Activated naive CD8-positive, alpha-beta T cell treated with anti-CD3 and anti-CD28 coated beads, Interleukin-2, amount 50 U/mL, for 16 hours (primary cell): ENCODE results near the gene BHLHE41.

Source experiments
- DNase-seq: peaks from one replicate; pipeline ENCODE4 v3.0.0-alpha.2; 2020; ENCODE audit warnings: low read depth, low spot score

BHLHE41 gene

DNA sequence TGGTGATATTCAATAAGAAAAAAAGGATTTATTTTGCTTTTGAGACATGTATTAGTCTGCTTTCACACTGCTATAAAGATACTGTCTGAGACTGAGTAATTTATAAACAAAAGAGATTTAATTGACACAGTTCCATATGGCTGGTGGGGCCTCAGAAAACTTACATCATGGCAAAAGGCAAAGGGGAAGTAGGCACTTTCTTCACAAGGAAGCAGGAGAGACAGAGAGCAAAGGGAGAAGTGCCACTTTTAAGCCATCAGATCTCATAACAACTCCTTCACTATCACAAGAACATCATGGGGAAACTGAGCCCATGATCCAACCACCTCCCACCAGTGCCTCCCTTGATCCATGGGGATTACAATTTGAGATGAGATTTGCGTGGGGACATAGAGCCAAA is 43.9 kb downstream of the BHLHE41 start:
- DNase-seq, result no peak

DNA sequence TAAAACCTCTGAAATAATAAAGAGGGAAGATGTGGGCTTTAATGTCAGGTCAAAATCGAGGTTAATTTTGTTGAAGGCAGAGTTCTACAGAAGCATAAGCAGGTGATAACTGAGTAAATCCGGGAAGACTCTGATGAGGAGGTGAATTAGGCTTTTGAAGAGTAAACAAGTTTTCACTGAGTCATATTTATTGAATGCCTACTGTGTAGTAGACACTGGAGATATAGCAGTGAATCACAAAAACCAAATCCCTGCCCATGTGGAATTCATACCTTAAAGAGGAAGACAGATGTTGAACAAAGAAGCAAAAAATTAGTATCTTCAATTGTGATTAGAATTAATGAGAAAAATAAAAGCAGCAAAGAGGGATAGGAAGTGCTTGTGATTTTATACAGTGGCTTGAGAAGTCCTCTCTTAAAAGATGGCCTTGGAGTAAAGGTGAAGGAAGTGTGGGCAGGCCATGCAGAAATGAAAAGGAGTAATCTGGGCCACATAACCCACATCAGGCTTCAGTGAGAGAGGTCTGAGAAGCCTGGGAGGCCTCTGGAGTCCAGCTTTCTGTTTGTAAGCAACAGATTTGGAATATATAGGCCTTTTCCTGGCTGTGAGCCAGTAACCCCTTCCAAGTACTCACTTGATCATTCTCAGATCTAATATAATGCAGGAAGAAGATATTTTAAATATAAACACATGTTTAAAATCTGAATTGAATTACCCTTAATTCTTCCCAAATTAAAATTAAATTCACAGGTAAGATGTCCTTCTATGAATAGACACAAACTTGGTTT is 46.7 kb downstream of the BHLHE41 start:
- DNase-seq, result no peak
